Measurements from ENCODE around the gene KBTBD2.
"Not testable (repeated sequence)": the region's sequence is repeated elsewhere in the genome, so short reads cannot be mapped to it uniquely, and the experiment has no call there.

The KBTBD2 gene

GRCh38 chr7:32891043-32891799 is at the start of gene KBTBD2:
Gene KBTBD2 (minus strand): TSS chr7:32891760. CDS start chr7:32879604, 12,156 bp downstream.
- in situ Hi-C loops (cut with MboI; ENCODE audit: low sequenced_read_pairs) = no loop called here

- in situ Hi-C loops (cut with MboI; ENCODE audit: low sequenced_read_pairs) = no loop called here
Observed at GRCh38 chr7:32941181-32941580, 49.6 kb upstream of the KBTBD2 start.

GRCh38 chr7:32937344-32938174 is 46.0 kb upstream of the KBTBD2 start:
- in situ Hi-C loops (cut with MboI; ENCODE audit: low sequenced_read_pairs) = no loop called here

- in situ Hi-C loops (cut with MboI; ENCODE audit: low sequenced_read_pairs) = no loop called here
Observed at GRCh38 chr7:32936689-32937088, 45.1 kb upstream of the KBTBD2 start.

GRCh38 chr7:32935558-32935957 is 44.0 kb upstream of the KBTBD2 start:
- in situ Hi-C loops (cut with MboI; ENCODE audit: low sequenced_read_pairs) = no loop called here

GRCh38 chr7:32930378-32930777 is 38.8 kb upstream of the KBTBD2 start:
- in situ Hi-C loops (cut with MboI; ENCODE audit: low sequenced_read_pairs) = no loop called here

- in situ Hi-C loops (cut with MboI; ENCODE audit: low sequenced_read_pairs) = no loop called here
Observed at GRCh38 chr7:32929430-32930143, 38.0 kb upstream of the KBTBD2 start.

GRCh38 chr7:32928785-32929298 is 37.3 kb upstream of the KBTBD2 start:
- in situ Hi-C loops (cut with MboI; ENCODE audit: low sequenced_read_pairs) = no loop called here

- in situ Hi-C loops (cut with MboI; ENCODE audit: low sequenced_read_pairs) = no loop called here
Observed at GRCh38 chr7:32921896-32922295, 30.3 kb upstream of the KBTBD2 start.

- in situ Hi-C loops (cut with MboI; ENCODE audit: low sequenced_read_pairs) = not testable (repeated sequence)
Observed at GRCh38 chr7:32916994-32917393, 25.4 kb upstream of the KBTBD2 start.

- in situ Hi-C loops (cut with MboI; ENCODE audit: low sequenced_read_pairs) = no loop called here
Observed at GRCh38 chr7:32916006-32916405, 24.4 kb upstream of the KBTBD2 start.

- in situ Hi-C loops (cut with MboI; ENCODE audit: low sequenced_read_pairs) = no loop called here
Observed at GRCh38 chr7:32915041-32915536, 23.5 kb upstream of the KBTBD2 start.

- in situ Hi-C loops (cut with MboI; ENCODE audit: low sequenced_read_pairs) = no loop called here
Observed at GRCh38 chr7:32914184-32914583, 22.6 kb upstream of the KBTBD2 start.

- in situ Hi-C loops (cut with MboI; ENCODE audit: low sequenced_read_pairs) = no loop called here
Observed at GRCh38 chr7:32910195-32910594, 18.6 kb upstream of the KBTBD2 start.

GRCh38 chr7:32905175-32905662 is 13.7 kb upstream of the KBTBD2 start:
- in situ Hi-C loops (cut with MboI; ENCODE audit: low sequenced_read_pairs) = no loop called here

GRCh38 chr7:32901629-32902028 is 10.1 kb upstream of the KBTBD2 start:
- in situ Hi-C loops (cut with MboI; ENCODE audit: low sequenced_read_pairs) = no loop called here

GRCh38 chr7:32900433-32900995 is 9.0 kb upstream of the KBTBD2 start:
- in situ Hi-C loops (cut with MboI; ENCODE audit: low sequenced_read_pairs) = no loop called here

GRCh38 chr7:32897376-32897775 is 5.8 kb upstream of the KBTBD2 start:
- in situ Hi-C loops (cut with MboI; ENCODE audit: low sequenced_read_pairs) = not testable (repeated sequence)

- in situ Hi-C loops (cut with MboI; ENCODE audit: low sequenced_read_pairs) = no loop called here
Observed at GRCh38 chr7:32896564-32897347, 5.2 kb upstream of the KBTBD2 start.

GRCh38 chr7:32894171-32894570 is 2.6 kb upstream of the KBTBD2 start:
- in situ Hi-C loops (cut with MboI; ENCODE audit: low sequenced_read_pairs) = no loop called here
